Omental fat pad (tissue), 4 donors: ENCODE measurements around the gene JAZF1. TPM values are rescaled to one million over a fixed set of nuclear protein-coding genes. Genes with fewer than 3 reads are reported as not detected.

Experiments
- ATAC-seq: fragments of 150-250 bp; one replicate; pipeline ENCODE4 v1.9.1; 2016; ENCODE audit warnings: mild to moderate bottlenecking, moderate library complexity; ENCODE audit not compliant: low FRiP score
- DNase-seq: peaks from one replicate; pipeline ENCODE4 v3.0.0-alpha.2; 2019; ENCODE audit warnings: low spot score
- CTCF ChIP-seq, 3 donors: fragments of 450-650 bp; IDR thresholded peaks; one replicate each; pipeline ENCODE4 v1.5.1; 2016 to 2017; ENCODE audit warnings: antibody characterized with exemption in 3 of 3, mild to moderate bottlenecking in 3 of 3, moderate library complexity in 2 of 3
- total RNA-seq, 4 donors: library from RNA; depleted of rRNA; stranded (reverse); fragments of >200 nt; gene quantifications; one replicate each; pipeline ENCODE4 v1.1.0, GENCODE V29; 2016

Gene JAZF1
- total RNA-seq, 4 donors from 2014 or later, result 12.1 to 15.3 (median 12.8) TPM

- no peak for DNase-seq
- no peak for ATAC-seq
- no peak for TF ChIP-seq CTCF (IDR thresholded peaks at IDR 0.05)
Measured at GRCh38 chr7:27918503-27918902, 262.1 kb downstream of the JAZF1 start.

- no peak for TF ChIP-seq CTCF (IDR thresholded peaks at IDR 0.05)
- ATAC-seq, result no peak
- no peak for DNase-seq
Measured at GRCh38 chr7:27917774-27918314, 262.8 kb downstream of the JAZF1 start.

GRCh38 chr7:27917119-27917518 lies 263.5 kb downstream of the JAZF1 start:
- no peak for TF ChIP-seq CTCF (IDR thresholded peaks at IDR 0.05)
- no peak for ATAC-seq
- no peak for DNase-seq

DNA sequence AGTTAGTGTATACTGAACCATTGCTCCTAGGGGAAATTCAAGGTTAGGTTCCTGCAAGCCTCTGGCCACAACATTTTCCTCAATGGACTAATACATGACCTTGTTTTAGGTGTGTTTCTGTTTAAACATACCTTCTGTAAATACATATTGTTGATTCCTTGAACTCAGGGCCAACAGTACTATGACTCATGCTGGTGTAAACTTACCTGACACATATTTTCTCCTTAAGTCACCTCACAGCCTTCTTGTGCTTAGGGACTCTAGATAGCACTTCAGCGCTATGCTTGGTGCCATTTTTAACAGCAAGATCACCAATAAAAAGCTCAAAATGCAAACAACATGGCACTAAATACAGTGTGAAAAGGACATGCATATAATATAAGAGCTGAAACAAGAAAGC lies 264.2 kb downstream of the JAZF1 start:
- ATAC-seq (no peak), DNase-seq (no peak)
- TF ChIP-seq CTCF (IDR thresholded peaks at IDR 0.05), result no peak

DNA sequence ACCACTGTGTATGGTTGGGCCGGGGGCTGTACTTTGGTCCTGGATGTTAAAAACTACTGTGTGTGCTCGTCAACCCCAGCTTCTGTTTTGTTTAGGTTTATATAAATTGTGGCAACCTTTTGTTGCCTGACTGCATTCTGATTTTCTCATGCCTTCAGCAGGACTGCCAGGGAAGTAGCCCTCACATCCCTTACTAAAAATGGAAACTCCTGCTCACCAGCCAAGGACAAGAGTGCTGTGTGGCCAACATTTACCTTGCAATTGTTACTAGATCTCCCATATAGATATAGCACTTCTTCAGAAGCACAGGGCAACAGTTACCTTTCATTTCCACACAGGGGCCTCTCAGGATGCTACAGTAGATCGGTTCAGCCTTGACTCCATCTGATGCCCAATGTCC lies 266.2 kb downstream of the JAZF1 start:
- TF ChIP-seq CTCF (IDR thresholded peaks at IDR 0.05), result no peak
- no peak for ATAC-seq
- no peak for DNase-seq

DNA sequence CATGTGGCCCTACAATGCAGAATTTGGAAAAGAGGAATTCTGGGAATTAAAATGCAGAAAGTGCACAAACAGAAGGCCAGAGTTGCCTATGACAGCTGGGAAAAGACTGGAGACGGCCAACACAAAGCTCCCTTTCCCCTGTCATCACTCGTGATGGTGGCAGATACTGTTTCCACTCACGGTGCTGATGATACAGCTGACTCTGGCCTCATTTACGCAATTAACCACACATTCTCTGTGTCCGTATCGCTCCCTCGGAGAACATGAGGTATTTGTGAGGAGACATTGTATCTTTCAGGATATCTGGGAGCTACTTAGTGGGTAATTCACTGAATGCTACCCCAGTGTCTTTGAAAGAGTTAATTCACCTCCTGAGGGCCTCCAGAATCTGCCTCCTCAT lies 267.8 kb downstream of the JAZF1 start:
- no peak for DNase-seq
- no peak for ATAC-seq
- TF ChIP-seq CTCF (IDR thresholded peaks at IDR 0.05), result no peak

DNA sequence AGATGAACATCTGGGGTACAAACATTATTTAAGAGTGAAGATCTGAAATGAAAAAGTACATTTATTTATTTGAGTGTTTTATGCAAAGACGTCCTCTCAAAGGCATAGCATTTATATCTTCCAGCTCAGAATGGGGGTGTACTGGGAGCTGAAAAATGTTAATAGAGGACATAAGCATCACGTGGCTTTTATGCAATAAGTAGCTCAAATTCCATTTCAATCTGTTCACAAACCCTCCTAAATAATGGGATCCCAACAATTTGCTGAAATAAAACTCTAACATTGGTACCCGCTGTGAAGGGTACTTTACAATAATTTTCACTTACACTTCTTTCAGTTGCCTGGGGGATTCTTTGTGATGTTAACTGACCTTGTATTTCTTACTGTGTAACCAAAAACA lies 268.7 kb downstream of the JAZF1 start:
- DNase-seq (no peak), ATAC-seq (no peak)
- TF ChIP-seq CTCF (IDR thresholded peaks at IDR 0.05), result no peak
